Type B pancreatic cell (in vitro differentiated cells): Measurements from ENCODE around the gene OR13D1. TPM values are rescaled to one million over a fixed set of nuclear protein-coding genes. Genes with fewer than 3 reads are reported as not detected.

ENCODE experiments used
- DNase-seq: peaks from one replicate; pipeline ENCODE4 v3.0.0; 2021; ENCODE audit warnings: mixed read lengths; ENCODE audit not compliant: unreplicated experiment; ENCODE audit errors: extremely low spot score
- H3K27ac Mint-ChIP-seq: 2 replicates; pipeline ENCODE4 v1.8.0; 2021; ENCODE audit warnings: mild to moderate bottlenecking, mixed read lengths
- H3K27me3 Mint-ChIP-seq: 2 replicates; pipeline ENCODE4 v1.8.0; 2021; ENCODE audit warnings: mixed read lengths
- H3K36me3 Mint-ChIP-seq: 2 replicates; pipeline ENCODE4 v1.8.0; 2021; ENCODE audit warnings: mixed read lengths
- H3K4me1 Mint-ChIP-seq: one replicate; pipeline ENCODE4 v1.8.0; 2021; ENCODE audit warnings: mixed read lengths; ENCODE audit not compliant: unreplicated experiment
- H3K4me3 Mint-ChIP-seq: 2 replicates; pipeline ENCODE4 v1.8.0; 2021; ENCODE audit warnings: mild to moderate bottlenecking, mixed read lengths
- H3K9me3 Mint-ChIP-seq: 2 replicates; pipeline ENCODE4 v1.8.0; 2021; ENCODE audit warnings: mixed read lengths
- CTCF ChIP-seq: fragments of 200-600 bp; sonication (generic); conservative IDR thresholded peaks from 2 replicates; pipeline ENCODE4 v1.5.0; 2021; ENCODE audit warnings: antibody characterized with exemption, mild to moderate bottlenecking
- long read RNA-seq: library from polyadenylated mRNA; unstranded; transcript quantifications from one replicate; pipeline ENCODE4 v2.0.0, GENCODE V29; 2020
- total RNA-seq: library from RNA; stranded (reverse); gene quantifications from 2 replicates; pipeline ENCODE4 v1.2.1, GENCODE V29; 2021; ENCODE audit warnings: low replicate concordance

OR13D1 gene
- not detected in 2 replicates for total RNA-seq
- long read RNA-seq: 0 reads

- Mint-ChIP-seq H3K36me3 (no peaks in the 10 kb centered on the region), H3K27me3 (no peaks in the 10 kb centered on the region), H3K27ac (no peak within 1 kb of the TSS), H3K4me1 (no peaks in the 10 kb centered on the region), H3K4me3 (no peak within 1 kb of the TSS), H3K9me3 (no peaks in the 10 kb centered on the region)
- no peak for TF ChIP-seq CTCF
- DNase-seq: no peak
Observed at GRCh38 chr9:104694218-104694617, at the start of gene OR13D1. Gene OR13D1, plus strand, starts transcription at chr9:104694518. Its CDS starts 0 bp downstream, at chr9:104694518.

- no peaks in the 10 kb centered on the region for H3K4me1 Mint-ChIP-seq
- TF ChIP-seq CTCF: no peak
- no peaks in the 10 kb centered on the region for H3K27me3 Mint-ChIP-seq
- DNase-seq: no peak
- H3K4me3 Mint-ChIP-seq: no peak overlapping the region
- no peaks in the 10 kb centered on the region for H3K9me3 Mint-ChIP-seq
- H3K27ac Mint-ChIP-seq: no peak overlapping the region
- no peaks in the 10 kb centered on the region for H3K36me3 Mint-ChIP-seq
Observed at GRCh38 chr9:104658496-104659195, 35.7 kb upstream of the OR13D1 start.

GRCh38 chr9:104675611-104676010, 18.7 kb upstream of the OR13D1 start:
- H3K4me1 Mint-ChIP-seq: no peaks in the 10 kb centered on the region
- H3K36me3 Mint-ChIP-seq: no peaks in the 10 kb centered on the region
- H3K27me3 Mint-ChIP-seq: peaks cover 7% of the 10 kb centered on the region
- no peak for DNase-seq
- no peaks in the 10 kb centered on the region for H3K9me3 Mint-ChIP-seq
- no peak overlapping the region for H3K27ac Mint-ChIP-seq
- TF ChIP-seq CTCF: no peak
- no peak overlapping the region for H3K4me3 Mint-ChIP-seq

- H3K4me1 Mint-ChIP-seq: no peaks in the 10 kb centered on the region
- H3K27ac Mint-ChIP-seq: no peak overlapping the region
- no peak for DNase-seq
- H3K27me3 Mint-ChIP-seq: peaks cover 7% of the 10 kb centered on the region
- no peaks in the 10 kb centered on the region for H3K36me3 Mint-ChIP-seq
- TF ChIP-seq CTCF: peak; percentile 79
- no peaks in the 10 kb centered on the region for H3K9me3 Mint-ChIP-seq
- no peak overlapping the region for H3K4me3 Mint-ChIP-seq
Observed at GRCh38 chr9:104682642-104683041, 11.7 kb upstream of the OR13D1 start.

- Mint-ChIP-seq H3K4me1 (no peaks in the 10 kb centered on the region), H3K27ac (no peak overlapping the region), H3K9me3 (no peaks in the 10 kb centered on the region), H3K36me3 (no peaks in the 10 kb centered on the region), H3K27me3 (no peaks in the 10 kb centered on the region), H3K4me3 (no peak overlapping the region)
- no peak for DNase-seq
- TF ChIP-seq CTCF: no peak
Observed at GRCh38 chr9:104686081-104686480, 8.2 kb upstream of the OR13D1 start.
